BE2C (cell line): ENCODE data around the gene NOL4.
"Not testable (repeated sequence)": the region's sequence is repeated elsewhere in the genome, so short reads cannot be mapped to it uniquely, and the experiment has no call there.

Experiments used
- DNase-seq: peaks from one replicate; pipeline ENCODE4 v3.0.0-alpha.2; 2020
- H3K27me3 ChIP-seq: fragments of 250-450 bp; sonication (Bioruptor Pico); 2 replicates; pipeline ENCODE4 v1.5.1; 2020; ENCODE audit warnings: mild to moderate bottlenecking
- H3K36me3 ChIP-seq: fragments of 250-450 bp; sonication (Bioruptor Pico); 2 replicates; pipeline ENCODE4 v1.5.1; 2020; ENCODE audit warnings: mild to moderate bottlenecking
- H3K4me1 ChIP-seq: fragments of 250-450 bp; sonication (Bioruptor Pico); 2 replicates; pipeline ENCODE4 v1.5.1; 2020
- H3K4me3 ChIP-seq: 2 replicates; pipeline ENCODE4 v1.5.1; 2011; ENCODE audit warnings: low read depth, low read length
- H3K9me3 ChIP-seq: fragments of 250-450 bp; sonication (Bioruptor Pico); 2 replicates; pipeline ENCODE4 v1.5.1; 2020
- CTCF ChIP-seq: IDR thresholded peaks from 2 replicates; pipeline ENCODE4 v1.5.1; 2012; ENCODE audit warnings: mild to moderate bottlenecking, low read depth, low read length

NOL4 gene

GRCh38 chr18:34242739-34243138, 18.0 kb upstream of the NOL4 start:
- Histone ChIP-seq H3K4me3 (no peak overlapping the region), H3K27me3 (no peaks in the 10 kb centered on the region), H3K4me1 (no peaks in the 10 kb centered on the region), H3K36me3 (no peaks in the 10 kb centered on the region), H3K9me3 (no peaks in the 10 kb centered on the region)
- no peak for DNase-seq
- no peak for TF ChIP-seq CTCF

GRCh38 chr18:34233781-34234388, 9.2 kb upstream of the NOL4 start:
- H3K9me3 ChIP-seq, H3K36me3 ChIP-seq, H3K4me1 ChIP-seq, H3K27me3 ChIP-seq, H3K4me3 ChIP-seq, DNase-seq: not testable (repeated sequence)

- Histone ChIP-seq H3K4me3 (peak overlapping the region; percentile 44), H3K9me3 (no peaks in the 10 kb centered on the region), H3K4me1 (no peaks in the 10 kb centered on the region), H3K27me3 (no peaks in the 10 kb centered on the region), H3K36me3 (peaks cover 4% of the 10 kb centered on the region; the same call in 1 of the 2 replicates)
- DNase-seq, result no peak
- no peak for TF ChIP-seq CTCF
Measured at GRCh38 chr18:34225218-34225553, 473 bp upstream of the NOL4 start.

GRCh38 chr18:34223893-34224422, 755 bp downstream of the NOL4 start:
- Histone ChIP-seq H3K4me3 (peak overlapping the region; percentile 87), H3K9me3 (no peaks in the 10 kb centered on the region), H3K27me3 (no peaks in the 10 kb centered on the region), H3K36me3 (peaks cover 4% of the 10 kb centered on the region; the same call in 1 of the 2 replicates), H3K4me1 (no peaks in the 10 kb centered on the region)
- TF ChIP-seq CTCF, result no peak
- DNase-seq, result no peak

GRCh38 chr18:34223164-34223892, 1.4 kb downstream of the NOL4 start:
- Histone ChIP-seq H3K27me3 (no peaks in the 10 kb centered on the region), H3K4me1 (no peaks in the 10 kb centered on the region), H3K9me3 (no peaks in the 10 kb centered on the region), H3K36me3 (peaks cover 4% of the 10 kb centered on the region; the same call in 1 of the 2 replicates), H3K4me3 (peak overlapping the region; percentile 87)
- TF ChIP-seq CTCF, result no peak
- peak; percentile 47 for DNase-seq

GRCh38 chr18:34222307-34223163, 2.2 kb downstream of the NOL4 start:
- peak overlapping the region; percentile 87 for H3K4me3 ChIP-seq

More at GRCh38 chr18:34222307-34223163, 2.2 kb downstream of the NOL4 start:
- no peaks in the 10 kb centered on the region for H3K4me1 ChIP-seq
- peaks cover 4% of the 10 kb centered on the region for H3K36me3 ChIP-seq
- peak; percentile 57 for DNase-seq
- no peaks in the 10 kb centered on the region for H3K27me3 ChIP-seq
- H3K9me3 ChIP-seq, result no peaks in the 10 kb centered on the region
- no peak for TF ChIP-seq CTCF
